Measurements from ENCODE around the gene BAD. TPM values are rescaled to one million over a fixed set of nuclear protein-coding genes. Genes with fewer than 3 reads are reported as not detected.

Gene BAD
- total RNA-seq, 1 donor from 2014 or later = 26.6 TPM

DNA sequence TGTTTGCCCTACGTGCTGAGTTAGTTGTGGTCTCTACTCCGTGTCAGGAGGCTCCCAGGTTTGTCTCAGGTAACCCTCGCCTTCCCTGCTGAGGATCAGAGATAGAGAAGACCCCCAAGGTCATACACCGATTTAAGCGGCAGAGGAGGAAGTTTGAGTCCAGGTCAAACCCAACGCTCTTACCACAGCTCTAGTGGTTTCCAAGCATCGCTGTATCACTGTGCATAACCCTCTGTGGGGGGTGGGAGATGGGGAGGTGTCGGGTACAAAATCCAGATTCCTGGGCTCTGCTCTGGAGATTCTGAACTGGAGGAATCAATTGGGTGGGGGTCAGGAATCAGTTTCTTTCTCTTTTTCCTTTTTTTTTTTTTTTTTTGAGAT is 53.5 kb downstream of the BAD start:
- H3K4me3 Mint-ChIP-seq = peak overlapping the region; percentile 91
- TF ChIP-seq, protein P1, sequence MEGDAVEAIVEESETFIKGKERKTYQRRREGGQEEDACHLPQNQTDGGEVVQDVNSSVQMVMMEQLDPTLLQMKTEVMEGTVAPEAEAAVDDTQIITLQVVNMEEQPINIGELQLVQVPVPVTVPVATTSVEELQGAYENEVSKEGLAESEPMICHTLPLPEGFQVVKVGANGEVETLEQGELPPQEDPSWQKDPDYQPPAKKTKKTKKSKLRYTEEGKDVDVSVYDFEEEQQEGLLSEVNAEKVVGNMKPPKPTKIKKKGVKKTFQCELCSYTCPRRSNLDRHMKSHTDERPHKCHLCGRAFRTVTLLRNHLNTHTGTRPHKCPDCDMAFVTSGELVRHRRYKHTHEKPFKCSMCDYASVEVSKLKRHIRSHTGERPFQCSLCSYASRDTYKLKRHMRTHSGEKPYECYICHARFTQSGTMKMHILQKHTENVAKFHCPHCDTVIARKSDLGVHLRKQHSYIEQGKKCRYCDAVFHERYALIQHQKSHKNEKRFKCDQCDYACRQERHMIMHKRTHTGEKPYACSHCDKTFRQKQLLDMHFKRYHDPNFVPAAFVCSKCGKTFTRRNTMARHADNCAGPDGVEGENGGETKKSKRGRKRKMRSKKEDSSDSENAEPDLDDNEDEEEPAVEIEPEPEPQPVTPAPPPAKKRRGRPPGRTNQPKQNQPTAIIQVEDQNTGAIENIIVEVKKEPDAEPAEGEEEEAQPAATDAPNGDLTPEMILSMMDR (IDR thresholded peaks at IDR 0.05) = no peak
- H3K4me1 Mint-ChIP-seq = peaks cover 67% of the 10 kb centered on the region
- H3K36me3 Mint-ChIP-seq (ENCODE audit: low read depth) = peaks cover 5% of the 10 kb centered on the region
- ChIA-PET CTCF (interaction anchor here (1.2 kb wide), 1 partner anchor 73 kb away, joined by 3 read pairs; no protein-coding TSS in a partner anchor), POLR2A (interaction anchor here (0.7 to 12.7 kb wide), 7 partner anchors 10 to 110 kb away, joined by 3 to 191 read pairs (median 4); partner anchors contain the start of genes FERMT3, FKBP2 and PLCB3)
- DNase-seq (no peak), ATAC-seq (ENCODE audit: low read depth) (no peak)
- no peaks in the 10 kb centered on the region for H3K27me3 Mint-ChIP-seq
- H3K9me3 Mint-ChIP-seq = no peaks in the 10 kb centered on the region
- intact Hi-C loops (cut with micrococcal nuclease) = loop anchor here (1.0 to 5.0 kb wide), 8 partner anchors 9 to 294 kb away; partner anchors contain the start of genes GPR137, NAA40, PPP1R14B and PRDX5
- H3K27ac Mint-ChIP-seq = peak overlapping the region; percentile 91

DNA sequence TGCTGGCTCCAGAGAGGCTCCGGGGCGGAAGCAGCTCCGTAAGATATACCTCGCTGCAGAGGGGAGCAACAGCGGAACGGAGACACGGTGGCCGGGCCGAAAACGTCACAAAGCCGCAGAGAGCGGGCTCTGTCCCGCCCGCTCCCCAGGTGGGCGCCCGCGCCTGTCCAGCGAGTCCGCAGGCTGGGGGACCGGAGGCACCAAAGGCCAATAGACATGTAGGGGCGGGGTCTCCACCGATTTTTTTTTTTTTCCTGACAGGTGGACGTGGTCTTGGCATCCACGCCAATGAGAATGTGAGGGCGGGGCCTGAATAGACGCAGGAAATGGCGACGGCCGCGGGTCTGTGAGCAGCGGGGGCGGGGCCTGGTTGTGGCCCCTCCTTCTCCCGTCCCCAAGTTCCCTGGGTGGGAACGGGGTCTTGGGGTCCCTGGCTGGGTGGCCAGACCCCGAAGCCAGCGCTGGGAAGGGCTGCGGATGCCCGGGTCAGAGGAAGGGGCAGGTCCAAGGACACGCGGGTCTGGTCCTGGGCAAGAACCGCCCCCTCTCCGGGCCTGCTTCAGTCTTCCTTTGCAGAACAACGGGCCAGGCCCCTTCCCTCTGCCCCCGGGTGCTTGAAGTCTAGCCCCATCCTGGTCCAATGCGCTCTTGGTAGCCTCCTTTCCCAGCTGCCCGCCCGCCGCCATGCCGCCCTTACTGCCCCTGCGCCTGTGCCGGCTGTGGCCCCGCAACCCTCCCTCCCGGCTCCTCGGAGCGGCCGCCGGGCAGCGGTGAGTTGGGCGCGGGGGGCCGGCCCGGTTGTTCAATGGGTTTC is 54.1 kb downstream of the BAD start, which contains the start of gene DNAJC4:
TSS of gene DNAJC4 (plus strand) at position 378 of the 814 bp plus-strand sequence. CDS start at position 685, 307 bp downstream.
- POLR2A ChIA-PET = interaction anchor here (0.7 to 12.7 kb wide), 11 partner anchors 11 to 74 kb away, joined by 3 to 191 read pairs (median 5); partner anchors contain the start of genes ESRRA, FERMT3, FKBP2 and PLCB3
- peaks cover 62% of the 10 kb centered on the region for H3K4me1 Mint-ChIP-seq

DNA sequence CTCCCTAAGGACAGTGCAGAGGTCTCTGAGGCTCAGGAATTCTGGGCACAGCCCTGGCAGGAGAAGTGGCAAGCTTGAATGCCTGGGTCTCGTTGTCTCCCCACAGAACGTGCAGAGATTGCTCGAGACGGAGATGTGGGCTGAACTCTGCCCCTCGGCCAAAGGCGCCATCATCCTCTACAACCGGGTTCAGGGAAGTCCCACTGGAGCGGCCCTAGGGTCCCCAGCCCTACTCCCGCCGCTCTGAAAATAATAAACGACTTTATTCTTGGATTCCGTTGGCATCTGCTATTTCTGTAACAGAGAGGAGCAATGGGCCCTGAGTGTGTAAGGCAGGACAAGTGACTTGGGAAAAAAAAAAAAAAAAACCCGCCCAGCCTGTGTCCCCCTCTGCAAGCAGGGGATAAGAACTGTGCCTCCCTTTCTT is 54.7 kb downstream of the BAD start:
- DNase-seq (no peak), ATAC-seq (ENCODE audit: low read depth) (no peak)
- Mint-ChIP-seq H3K27ac (peak overlapping the region; percentile 91), H3K4me3 (peak overlapping the region; percentile 91), H3K4me1 (peaks cover 64% of the 10 kb centered on the region), H3K9me3 (no peaks in the 10 kb centered on the region), H3K27me3 (no peaks in the 10 kb centered on the region), H3K36me3 (ENCODE audit: low read depth) (no peaks in the 10 kb centered on the region)
- intact Hi-C loops (cut with micrococcal nuclease) = loop anchor here (1.0 to 5.0 kb wide), 8 partner anchors 11 to 292 kb away; partner anchors contain the start of genes GPR137, NAA40, PPP1R14B and PRDX5
- ChIA-PET POLR2A (interaction anchor here (0.7 to 12.7 kb wide), 9 partner anchors 11 to 75 kb away, joined by 3 to 191 read pairs (median 5); partner anchors contain the start of genes ESRRA, FERMT3, FKBP2 and PPP1R14B), CTCF (interaction anchor here (0.6 kb wide), 1 partner anchor 11 kb away, joined by 3 read pairs; the partner anchor contains the start of gene FKBP2)
- TF ChIP-seq, protein P1 (IDR thresholded peaks at IDR 0.05) = no peak

More for the DNA sequence above, 54.1 kb downstream of the BAD start, which contains the start of gene DNAJC4:
- TF ChIP-seq, protein P1 (IDR thresholded peaks at IDR 0.05) = no peak
- intact Hi-C loops (cut with micrococcal nuclease) = loop anchor here (1.0 to 5.0 kb wide), 8 partner anchors 10 to 293 kb away; partner anchors contain the start of genes GPR137, NAA40, PPP1R14B and PRDX5
- ATAC-seq (ENCODE audit: low read depth) = peak; percentile 59
- Mint-ChIP-seq H3K27me3 (no peaks in the 10 kb centered on the region), H3K27ac (peak within 1 kb of the TSS; percentile 91), H3K36me3 (ENCODE audit: low read depth) (peaks cover 3% of the 10 kb centered on the region), H3K4me3 (peak within 1 kb of the TSS; percentile 91), H3K9me3 (no peaks in the 10 kb centered on the region)
- CTCF ChIA-PET = interaction anchor here (0.6 kb wide), 1 partner anchor 11 kb away, joined by 3 read pairs; the partner anchor contains the start of gene FKBP2
- peak; percentile 87 for DNase-seq

DNA sequence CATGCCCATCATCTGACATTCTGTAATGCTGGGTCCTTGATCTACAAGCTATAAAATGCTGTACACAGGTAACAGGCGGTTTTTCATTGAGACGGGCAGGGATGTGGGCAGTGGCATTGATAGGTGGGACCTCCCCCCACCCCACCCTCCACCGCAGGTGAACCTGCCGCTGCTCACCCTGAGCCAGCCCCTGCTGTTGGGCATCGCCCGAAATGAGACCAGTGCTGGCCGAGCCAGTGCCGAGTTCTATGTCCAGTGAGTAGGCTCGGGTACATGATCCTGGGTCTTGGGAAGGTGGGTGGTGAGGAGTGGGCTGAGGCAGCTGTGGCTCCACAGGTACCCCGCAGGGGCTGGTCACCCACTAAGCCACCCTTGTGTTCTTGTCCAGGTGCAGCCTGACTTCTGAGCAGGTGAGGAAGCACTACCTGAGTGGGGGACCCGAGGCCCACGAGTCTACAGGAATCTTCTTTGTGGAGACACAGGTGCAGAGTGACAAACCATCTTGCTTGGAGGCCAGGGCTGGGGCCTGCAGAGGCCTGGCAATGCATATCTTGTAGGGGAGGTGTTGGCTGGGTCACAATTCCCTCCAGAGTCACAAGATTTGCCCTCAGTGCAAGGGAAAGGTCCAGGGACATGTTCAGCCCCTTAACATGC is 55.2 kb downstream of the BAD start:
- no peaks in the 10 kb centered on the region for H3K36me3 Mint-ChIP-seq (ENCODE audit: low read depth)
- POLR2A ChIA-PET = interaction anchor here (0.9 to 12.7 kb wide), 9 partner anchors 12 to 76 kb away, joined by 3 to 191 read pairs (median 4); partner anchors contain the start of genes ESRRA, FERMT3, FKBP2 and PPP1R14B
- intact Hi-C loops (cut with micrococcal nuclease) = no loop called here
- CTCF ChIA-PET = interaction anchor here (0.6 kb wide), 1 partner anchor 12 kb away, joined by 3 read pairs; the partner anchor contains the start of gene FKBP2
- ATAC-seq (ENCODE audit: low read depth) (no peak), DNase-seq (no peak)
- H3K27ac Mint-ChIP-seq = peak overlapping the region; percentile 91
- no peaks in the 10 kb centered on the region for H3K9me3 Mint-ChIP-seq
- TF ChIP-seq, protein P1 (IDR thresholded peaks at IDR 0.05) = no peak
- peaks cover 66% of the 10 kb centered on the region for H3K4me1 Mint-ChIP-seq
- peak overlapping the region; percentile 91 for H3K4me3 Mint-ChIP-seq
- H3K27me3 Mint-ChIP-seq = no peaks in the 10 kb centered on the region

All from activated B cell treated with CpG ODN at 0.5 μM for 24 hours (primary cell).